HepG2 (cell line): ENCODE results near the gene RTL5. TPM values are rescaled to one million over a fixed set of nuclear protein-coding genes. Genes with fewer than 3 reads are reported as not detected.

Experiments used
- ATAC-seq: fragments of 200-7000 bp; cut with Tn5 transposase; 3 replicates; pipeline ENCODE4 v1.9.1; 2020; ENCODE audit warnings: mild to moderate bottlenecking, moderate library complexity
- BruUV-seq: library from RNA; stranded (reverse); fragments of 400-500 nt; replicated peaks from 2 replicates; lab custom pipeline; 2021; lab: Mats Ljungman, UMichigan
- CTCF ChIA-PET: fragments of 300-600 bp; formaldehyde crosslinking; extraction: SDS; loops from one replicate; lab custom pipeline; 2021; ENCODE audit warnings: low total read pairs, inconsistent platforms, low intra/inter-chr PET ratio; lab: Yijun Ruan, JAX
- POLR2A ChIA-PET: fragments of 350-600 bp; sonication (Branson Sonifier 250); formaldehyde crosslinking; loops from one replicate; lab custom pipeline; 2020; ENCODE audit warnings: antibody characterized with exemption, inconsistent platforms; lab: Yijun Ruan, JAX
- DNase-seq: peaks from one replicate; pipeline ENCODE4 v3.0.0-alpha.2; 2015; ENCODE audit warnings: low spot score
- FAIRE-seq: peaks from 3 replicates; lab custom pipeline; 2011; peaks lifted over from hg19 to GRCh38; lab: Jason Lieb, UNC
- H2AFZ ChIP-seq: one replicate; pipeline ENCODE4 v1.6.1; 2011; ENCODE audit warnings: low read length, inconsistent platforms
- H3K27ac ChIP-seq: fragments of 300-600 bp; 3 replicates; pipeline ENCODE4 v1.8.0; 2011; ENCODE audit warnings: mixed run types, mild to moderate bottlenecking, mixed read lengths, low read length, inconsistent platforms; ENCODE audit not compliant: insufficient read depth; ENCODE audit errors: extremely low read length
- H3K27me3 ChIP-seq, 2 experiments: fragments of 200-600 bp in 1 of 2; 2 replicates in 1 of 2; 3 replicates in 1 of 2; pipeline versions ENCODE4 v1.6.0 to v1.8.0; 2011; ENCODE audit warnings: low read length in 2 of 2, mild to moderate bottlenecking in 2 of 2, moderate library complexity in 2 of 2, inconsistent platforms in 1 of 2; ENCODE audit not compliant: insufficient read depth in 2 of 2, control insufficient read depth in 1 of 2
- H3K36me3 ChIP-seq, 2 experiments: fragments of 200-600 bp in 1 of 2; replicated peaks in 1 of 2; 2 replicates in 1 of 2; 3 replicates in 1 of 2; pipeline versions ENCODE4 v1.5.1 to v1.8.0; 2011; ENCODE audit warnings: low read length in 2 of 2, inconsistent platforms in 1 of 2; ENCODE audit not compliant: insufficient read depth in 2 of 2, control insufficient read depth in 1 of 2
- H3K4me1 ChIP-seq: 2 replicates; pipeline ENCODE4 v1.5.1; 2012; ENCODE audit warnings: low read length, inconsistent platforms; ENCODE audit not compliant: insufficient read depth
- H3K4me2 ChIP-seq: 2 replicates; pipeline ENCODE4 v1.6.0; 2011; ENCODE audit warnings: low read depth, low read length, inconsistent platforms
- H3K4me3 ChIP-seq, 3 experiments: fragments of 200-600 bp in 1 of 3; sonication (generic), shearing (Covaris generic) in 1 of 3; replicated peaks in 1 of 3; 2 replicates each; pipeline ENCODE4 v1.5.1; 2011 to 2016; ENCODE audit warnings: low read length in 3 of 3, inconsistent platforms in 2 of 3, low read depth in 2 of 3, mild to moderate bottlenecking in 2 of 3, control low read depth in 1 of 3, mixed read lengths in 1 of 3; ENCODE audit not compliant: insufficient read depth in 1 of 3
- H3K79me2 ChIP-seq: one replicate; pipeline ENCODE4 v1.6.1; 2011; ENCODE audit warnings: low read length, inconsistent platforms; ENCODE audit not compliant: insufficient read depth
- H3K9ac ChIP-seq: 2 replicates; pipeline ENCODE4 v1.6.0; 2011; ENCODE audit warnings: mild to moderate bottlenecking, low read depth, low read length, inconsistent platforms; ENCODE audit not compliant: insufficient read depth
- H3K9me3 ChIP-seq: 2 replicates; pipeline ENCODE4 v1.5.1; 2012; ENCODE audit warnings: mild to moderate bottlenecking, low read length
- H4K20me1 ChIP-seq: 2 replicates; pipeline ENCODE4 v1.6.0; 2011; ENCODE audit warnings: inconsistent platforms, mild to moderate bottlenecking, low read length, moderate library complexity; ENCODE audit not compliant: insufficient read depth
- MXI1 ChIP-seq: IDR thresholded peaks from 3 replicates; pipeline ENCODE4 v1.6.1; 2012; ENCODE audit warnings: low read depth, low read length, inconsistent platforms, borderline replicate concordance
- NBN ChIP-seq: fragments of 450-650 bp; conservative IDR thresholded peaks from 2 replicates; pipeline ENCODE4 v1.6.1; 2017
- PBX3 ChIP-seq: sonication (generic); formaldehyde crosslinking; IDR thresholded peaks from 2 replicates; pipeline ENCODE4 v1.8.1; 2023; ENCODE audit warnings: missing genetic modification reagents, inconsistent platforms, borderline replicate concordance
- SAP130 ChIP-seq: IDR thresholded peaks from 2 replicates; pipeline ENCODE4 v1.6.1; 2016; ENCODE audit warnings: low read depth
- SNAPC5 ChIP-seq: sonication (generic); formaldehyde crosslinking; IDR thresholded peaks from 2 replicates; pipeline ENCODE4 v1.8.1; 2023; ENCODE audit warnings: mild to moderate bottlenecking, missing genetic modification reagents, borderline replicate concordance
- SYNCRIP ChIP-seq: fragments of 200-400 bp; formaldehyde crosslinking; IDR thresholded peaks from 2 replicates; pipeline ENCODE4 v1.6.1; 2018; ENCODE audit warnings: mild to moderate bottlenecking, low read depth, low read length; ENCODE audit not compliant: insufficient read depth
- ZBTB14 ChIP-seq: sonication (generic); formaldehyde crosslinking; IDR thresholded peaks from 2 replicates; pipeline ENCODE4 v1.4.0; 2020; ENCODE audit warnings: missing genetic modification reagents
- ZNF180 ChIP-seq: sonication (generic); formaldehyde crosslinking; IDR thresholded peaks from 2 replicates; pipeline ENCODE4 v1.4.0; 2020; ENCODE audit warnings: low read depth, missing genetic modification reagents, borderline replicate concordance
- ZNF350 ChIP-seq: sonication (generic); formaldehyde crosslinking; IDR thresholded peaks from 2 replicates; pipeline ENCODE4 v1.4.0; 2020; ENCODE audit warnings: mild to moderate bottlenecking, low read depth, missing genetic modification reagents, borderline replicate concordance
- ZNF703 ChIP-seq: sonication (generic); formaldehyde crosslinking; IDR thresholded peaks from 2 replicates; pipeline ENCODE4 v1.5.1; 2020; ENCODE audit warnings: missing genetic modification reagents, mild to moderate bottlenecking, moderate library complexity, borderline replicate concordance
- ZNF720 ChIP-seq: sonication (generic); formaldehyde crosslinking; IDR thresholded peaks from 2 replicates; pipeline ENCODE4 v1.4.0; 2020; ENCODE audit warnings: missing genetic modification reagents
- ZNF75D ChIP-seq: sonication (generic); formaldehyde crosslinking; IDR thresholded peaks from 2 replicates; pipeline ENCODE4 v1.8.1; 2023; ENCODE audit warnings: missing genetic modification reagents, mild to moderate bottlenecking, borderline replicate concordance
- ZNF784 ChIP-seq: sonication (generic); formaldehyde crosslinking; IDR thresholded peaks from 2 replicates; pipeline ENCODE4 v1.5.1; 2020; ENCODE audit warnings: missing genetic modification reagents, mild to moderate bottlenecking, borderline replicate concordance
- WGBS: methylation state at CpG from one replicate; pipeline ENCODE4 v1.1.6; 2017; ENCODE audit warnings: low lambda C conversion rate; 5-methylcytosine and 5-hydroxymethylcytosine counted together
- in situ Hi-C: cut with HindIII; loops from 2 replicates; pipeline ENCODE4 v1.10.0; 2017; ENCODE audit warnings: low pct_unique_long_range_greater_than_20kb; ENCODE audit not compliant: extremely low pct_ligation_motif_present
- intact Hi-C: fragments of 100-400 bp; cut with micrococcal nuclease; formaldehyde crosslinking; loops from one replicate; pipeline ENCODE4 v1.10.0; 2022; ENCODE audit not compliant: unreplicated experiment
- polyA plus RNA-seq, 8 experiments: library from polyadenylated mRNA; depleted of rRNA in 3 of 8; stranded (reverse) in 7 of 8; unstranded in 1 of 8; fragments of >200 nt; fragmentation: Illumina TruSeq in 4 of 8; extraction: Trizol in 4 of 8; gene quantifications; 2 replicates each; pipeline versions ENCODE4 v1.2.1 to v1.2.3, GENCODE V29; 2011 to 2016; ENCODE audit warnings: low read depth in 4 of 8, missing spikeins in 1 of 8, mixed read lengths in 1 of 8; ENCODE audit not compliant: insufficient read depth in 1 of 8
- total RNA-seq, 5 experiments: library from RNA; depleted of rRNA; stranded (reverse); fragments of >200 nt; fragmentation: Illumina TruSeq; extraction: Trizol; gene quantifications; 2 replicates each; pipeline ENCODE4 v1.2.3, GENCODE V29; 2016; ENCODE audit warnings: low read depth in 1 of 5

The RTL5 gene
- total and polyA plus RNA-seq, 2 of the 13 experiments (the other 11 are each of a cell fraction or from before 2014, with no cell fraction given) = not detected

GRCh38 chrX:72125331-72126047, 6.2 kb downstream of the RTL5 start (continued):
- TF ChIP-seq ZNF720 (CRISPR knock-in tag) (no peak), NBN (no peak), SNAPC5 (CRISPR knock-in tag) (no peak)
- TF ChIP-seq, all 625 proteins: peak for 0

GRCh38 chrX:72124540-72125201, 7.0 kb downstream of the RTL5 start:
- no peaks in the 10 kb centered on the region for H3K36me3 ChIP-seq
- POLR2A ChIA-PET = no interaction called here
- 29% methylated on average over 3 of the region's 8 CpGs for WGBS
- H3K4me3 ChIP-seq = no peak overlapping the region
- in situ Hi-C loops (loop anchor here (10.0 kb wide), 1 partner anchor 130 kb away; no protein-coding TSS in a partner anchor), intact Hi-C loops (loop anchor here (5.0 kb wide), 1 partner anchor 107 kb away; no protein-coding TSS in a partner anchor)
- H3K9ac ChIP-seq = no peak overlapping the region
- ATAC-seq = no peak
- no peak overlapping the region for H2AFZ ChIP-seq
- no peak for FAIRE-seq
- CTCF ChIA-PET = no interaction called here
- no peak overlapping the region for H3K27ac ChIP-seq
- no peaks in the 10 kb centered on the region for H4K20me1 ChIP-seq
- H3K4me1 ChIP-seq = no peaks in the 10 kb centered on the region
- no peaks in the 10 kb centered on the region for H3K9me3 ChIP-seq
- no peak overlapping the region for H3K4me2 ChIP-seq
- no peaks in the 10 kb centered on the region for H3K27me3 ChIP-seq
- H3K79me2 ChIP-seq = no peaks in the 10 kb centered on the region
- no TSS peak for BruUV-seq
- DNase-seq = no peak
- TF ChIP-seq ZNF703 (CRISPR knock-in tag) (no peak), ZNF75D (CRISPR knock-in tag) (no peak), SAP130 (CRISPR knock-in tag) (no peak), ZNF180 (CRISPR knock-in tag) (no peak), ZNF784 (CRISPR knock-in tag) (no peak), PBX3 (CRISPR knock-in tag) (no peak), SYNCRIP (no peak), ZNF350 (CRISPR knock-in tag) (no peak), MXI1 (no peak), ZBTB14 (CRISPR knock-in tag) (no peak)
